Pancreas (tissue), 10 donors: Measurements from ENCODE around the gene RBMS1. TPM values are rescaled to one million over a fixed set of nuclear protein-coding genes. Genes with fewer than 3 reads are reported as not detected.
A peak's percentile ranks its signal among the peaks of the same experiment; 100 is the strongest.

Source experiments
- ATAC-seq, 4 donors: fragments of 200-7000 bp; cut with Tn5 transposase; one replicate each; pipeline versions ENCODE4 v1.8.0 to v1.9.1; 2020; ENCODE audit warnings: mild to moderate bottlenecking in 4 of 4, moderate library complexity in 4 of 4
- DNase-seq, 6 donors: peaks; one replicate each; pipeline ENCODE4 v3.0.0-alpha.2; 2020
- FAIRE-seq: peaks from 2 replicates; lab custom pipeline; 2012; peaks lifted over from hg19 to GRCh38; lab: Jason Lieb, UNC
- H3K27ac ChIP-seq, 4 donors: fragments of 200-600 bp; sonication (generic); 1 replicate in 3 of 4; 2 replicates in 1 of 4; pipeline versions ENCODE4 v1.5.0 to v1.8.0; 2020
- H3K27me3 ChIP-seq, 4 donors: fragments of 200-600 bp; one replicate each; pipeline ENCODE4 v1.8.0; 2021
- H3K36me3 ChIP-seq, 3 donors: fragments of 200-600 bp; sonication (generic) in 1 of 3; one replicate each; pipeline versions ENCODE4 v1.5.0 to v1.8.0; 2020 to 2021
- H3K4me1 ChIP-seq, 3 donors: fragments of 200-600 bp; one replicate each; pipeline ENCODE4 v1.8.0; 2021
- H3K4me3 ChIP-seq, 4 donors: fragments of 200-600 bp; sonication (generic) in 2 of 4; one replicate each; pipeline versions ENCODE4 v1.5.0 to v1.8.0; 2020 to 2021
- H3K9me3 ChIP-seq, 4 donors: fragments of 200-600 bp; one replicate each; pipeline ENCODE4 v1.8.0; 2021
- WGBS, 2 donors: extraction: QIAGEN DNeasy Blood & Tissue Kit; methylation state at CpG; one replicate each; pipeline ENCODE4 v1.1.7; 2013; 5-methylcytosine and 5-hydroxymethylcytosine counted together
- intact Hi-C, 3 donors: fragments of 100-400 bp; cut with DNase I; formaldehyde crosslinking; loops; one replicate each; pipeline versions ENCODE4 v1.11.1 to v1.14.2; 2022
- polyA plus RNA-seq, 2 donors: library from polyadenylated mRNA; stranded (reverse); fragments of 200-250 nt; gene quantifications; one replicate each; pipeline ENCODE4 v1.2.3, GENCODE V29; 2013
- total RNA-seq, 6 donors: library from RNA; stranded (reverse); fragmentation: NEBNext Ultra II Directional in 4 of 6; extraction: Animal tissue kit (Norgen Biotek cat#: 25700) in 4 of 6; gene quantifications; one replicate each; pipeline versions ENCODE4 v1.2.1 to v1.2.4, GENCODE V29; 2021 to 2023
- TF ChIP-seq, protein P1 (sequence below), 4 donors: fragments of 200-600 bp; sonication (generic) in 3 of 4; IDR thresholded peaks; one replicate each; pipeline versions ENCODE4 v1.5.0 to v1.8.0; 2021; ENCODE audit warnings: antibody characterized with exemption in 4 of 4
- donor health status: healthy with polysubstance abuse.
- donor health status: DM: no; HTN: no; CAD: no; lungs with moderate emphysema.
- donor health status: DM: no; HTN: no; CAD: no.
- donor health status: control.
- donor health status: control.
- donor health status: Bipolar disorder and iron deficiency.
- donor health status: DM: yes; HTN: yes; CAD: no.
- donor health status: DM: no; HTN: no; CAD: no.
- donor health status: DM: no; HTN: no; CAD: no.
- donor health status: DM: yes; HTN: yes; CAD: no.

RBMS1 gene
- total and polyA plus RNA-seq, 8 donors: 6.3 to 26.1 (median 8.7) TPM

DNA sequence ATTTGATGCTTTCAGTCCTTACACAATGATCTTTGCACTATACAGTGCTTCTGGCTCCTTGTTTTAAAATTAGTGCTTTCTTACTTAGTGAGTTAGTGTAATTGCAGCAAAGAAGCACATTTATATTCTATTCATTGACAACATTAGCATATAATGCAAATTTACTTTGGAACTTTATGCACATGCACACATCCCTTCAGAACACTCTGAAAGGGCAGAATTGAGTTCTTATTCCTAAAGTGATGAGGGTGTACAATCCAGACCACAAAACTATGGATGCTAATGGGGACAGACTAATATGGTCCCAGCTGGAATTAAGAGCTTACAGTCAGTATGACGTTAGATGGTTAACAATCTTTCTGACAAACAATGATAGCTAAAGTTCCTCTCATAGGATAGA is 127.1 kb downstream of the RBMS1 start:
- H3K4me1 ChIP-seq: peaks cover 7 to 46% (median 27%) of the 10 kb centered on the region in 3 donors
- no peak overlapping the region for H3K4me3 ChIP-seq
- H3K36me3 ChIP-seq: no peaks in the 10 kb centered on the region
- H3K27ac ChIP-seq: no peak overlapping the region
- 86 to 91% methylated on average over 1 of the region's 1 CpG for WGBS, 2 donors
- no peak for DNase-seq
- H3K27me3 ChIP-seq: no peaks in the 10 kb centered on the region
- ATAC-seq: no peak
- intact Hi-C loops: no loop called here
- no peak for FAIRE-seq
- TF ChIP-seq, protein P1, sequence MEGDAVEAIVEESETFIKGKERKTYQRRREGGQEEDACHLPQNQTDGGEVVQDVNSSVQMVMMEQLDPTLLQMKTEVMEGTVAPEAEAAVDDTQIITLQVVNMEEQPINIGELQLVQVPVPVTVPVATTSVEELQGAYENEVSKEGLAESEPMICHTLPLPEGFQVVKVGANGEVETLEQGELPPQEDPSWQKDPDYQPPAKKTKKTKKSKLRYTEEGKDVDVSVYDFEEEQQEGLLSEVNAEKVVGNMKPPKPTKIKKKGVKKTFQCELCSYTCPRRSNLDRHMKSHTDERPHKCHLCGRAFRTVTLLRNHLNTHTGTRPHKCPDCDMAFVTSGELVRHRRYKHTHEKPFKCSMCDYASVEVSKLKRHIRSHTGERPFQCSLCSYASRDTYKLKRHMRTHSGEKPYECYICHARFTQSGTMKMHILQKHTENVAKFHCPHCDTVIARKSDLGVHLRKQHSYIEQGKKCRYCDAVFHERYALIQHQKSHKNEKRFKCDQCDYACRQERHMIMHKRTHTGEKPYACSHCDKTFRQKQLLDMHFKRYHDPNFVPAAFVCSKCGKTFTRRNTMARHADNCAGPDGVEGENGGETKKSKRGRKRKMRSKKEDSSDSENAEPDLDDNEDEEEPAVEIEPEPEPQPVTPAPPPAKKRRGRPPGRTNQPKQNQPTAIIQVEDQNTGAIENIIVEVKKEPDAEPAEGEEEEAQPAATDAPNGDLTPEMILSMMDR (IDR thresholded peaks at IDR 0.05): no peak
- H3K9me3 ChIP-seq: no peaks in the 10 kb centered on the region

DNA sequence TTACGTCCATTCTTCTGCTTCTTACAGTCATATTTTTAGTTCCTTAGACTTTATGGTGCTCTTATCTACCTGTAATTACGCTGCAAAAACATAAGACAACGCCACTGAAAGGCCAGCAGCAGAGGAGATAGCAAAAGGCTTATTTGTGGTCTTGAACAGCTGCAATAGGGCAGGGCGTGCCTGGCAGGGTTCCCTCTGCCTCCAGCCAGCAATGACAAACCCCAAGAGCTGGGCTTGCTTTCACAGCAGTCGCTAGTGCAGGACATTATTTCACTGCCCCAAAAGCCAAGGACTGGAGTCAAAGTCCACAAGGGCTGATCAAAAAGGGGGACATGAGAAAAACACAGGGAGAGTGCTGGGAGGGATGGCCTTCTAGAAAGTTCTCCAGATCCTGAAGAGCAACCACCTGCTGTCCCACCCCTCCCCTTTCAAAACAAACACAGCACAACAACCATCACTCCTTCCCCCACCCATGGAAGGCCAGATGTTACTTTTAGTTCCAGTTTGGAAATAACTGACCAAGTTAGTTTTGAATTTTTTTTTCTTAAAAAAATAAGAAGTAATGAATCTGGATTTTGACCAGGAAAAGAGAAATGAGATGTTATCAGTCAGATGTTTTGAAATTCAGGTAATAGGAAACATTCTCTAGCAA is 127.8 kb downstream of the RBMS1 start:
- intact Hi-C loops: no loop called here
- WGBS, 2 donors: 51 to 60% methylated on average over 5 of the region's 5 CpGs
- Histone ChIP-seq H3K4me1 (peaks cover 7 to 43% (median 22%) of the 10 kb centered on the region in 3 donors), H3K27ac (no peak overlapping the region), H3K4me3 (no peak overlapping the region), H3K36me3 (no peaks in the 10 kb centered on the region), H3K9me3 (no peaks in the 10 kb centered on the region), H3K27me3 (no peaks in the 10 kb centered on the region)
- ATAC-seq (peak in 3 of 4 donors; percentile 32 to 52 (median 39)), FAIRE-seq (no peak), DNase-seq (peak in 2 of 6 donors; percentile 19 to 37)
- TF ChIP-seq, protein P1 (IDR thresholded peaks at IDR 0.05): no peak

DNA sequence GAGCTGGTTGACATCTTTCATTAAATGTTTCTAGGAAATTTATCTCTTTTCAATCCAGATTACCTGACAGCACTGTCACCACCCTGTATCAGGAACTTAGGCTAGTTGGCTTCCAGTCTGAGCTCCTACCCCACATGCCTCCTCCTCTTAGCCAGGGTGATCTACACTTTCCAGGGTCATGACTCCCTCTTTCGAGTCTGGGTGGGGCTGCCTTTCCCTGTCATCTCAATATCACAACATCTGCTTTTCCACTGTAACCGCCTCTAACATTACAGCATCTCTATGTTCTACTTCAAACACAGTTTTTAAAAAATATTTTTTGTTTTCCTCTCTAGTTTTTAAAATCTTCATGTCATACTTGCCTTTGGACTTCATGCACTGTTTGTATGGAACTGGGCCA is 129.2 kb downstream of the RBMS1 start:
- H3K27ac ChIP-seq: no peak overlapping the region
- ATAC-seq (no peak), DNase-seq (no peak), FAIRE-seq (no peak)
- no peaks in the 10 kb centered on the region for H3K9me3 ChIP-seq
- no peaks in the 10 kb centered on the region for H3K27me3 ChIP-seq
- no peak overlapping the region for H3K4me3 ChIP-seq
- intact Hi-C loops: no loop called here
- H3K4me1 ChIP-seq: peaks cover 7 to 38% (median 19%) of the 10 kb centered on the region in 3 donors
- 89 to 94% methylated on average over 2 of the region's 2 CpGs for WGBS, 2 donors
- TF ChIP-seq, protein P1 (IDR thresholded peaks at IDR 0.05): no peak
- no peaks in the 10 kb centered on the region for H3K36me3 ChIP-seq

DNA sequence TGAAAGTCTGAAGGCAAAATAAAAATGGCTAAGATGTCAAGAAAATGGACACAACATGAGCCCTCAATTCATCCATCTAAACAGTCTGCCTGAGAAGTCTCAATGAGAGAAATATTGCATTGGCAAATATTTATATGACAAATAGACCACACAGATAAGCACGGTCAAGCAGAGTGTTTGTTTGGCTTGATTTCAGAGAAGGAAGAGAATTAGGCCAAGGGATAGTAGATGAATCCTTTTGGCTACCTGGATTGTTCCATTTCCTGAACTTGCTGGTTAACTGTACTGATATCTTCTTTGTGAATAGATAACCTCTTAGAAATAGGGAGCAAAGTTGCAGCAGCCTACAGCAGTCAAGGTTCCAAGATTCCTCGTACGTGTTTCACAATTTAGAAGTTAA is 129.6 kb downstream of the RBMS1 start:
- Histone ChIP-seq H3K36me3 (no peaks in the 10 kb centered on the region), H3K4me1 (peaks cover 7 to 34% (median 15%) of the 10 kb centered on the region in 3 donors), H3K27me3 (no peaks in the 10 kb centered on the region), H3K9me3 (no peaks in the 10 kb centered on the region), H3K4me3 (no peak overlapping the region), H3K27ac (no peak overlapping the region)
- intact Hi-C loops: no loop called here
- TF ChIP-seq, protein P1 (IDR thresholded peaks at IDR 0.05): no peak
- 30 to 35% methylated on average over 3 of the region's 3 CpGs for WGBS, 2 donors
- peak in 1 of 4 donors; percentile 29 for ATAC-seq
- FAIRE-seq: no peak
- DNase-seq: no peak

DNA sequence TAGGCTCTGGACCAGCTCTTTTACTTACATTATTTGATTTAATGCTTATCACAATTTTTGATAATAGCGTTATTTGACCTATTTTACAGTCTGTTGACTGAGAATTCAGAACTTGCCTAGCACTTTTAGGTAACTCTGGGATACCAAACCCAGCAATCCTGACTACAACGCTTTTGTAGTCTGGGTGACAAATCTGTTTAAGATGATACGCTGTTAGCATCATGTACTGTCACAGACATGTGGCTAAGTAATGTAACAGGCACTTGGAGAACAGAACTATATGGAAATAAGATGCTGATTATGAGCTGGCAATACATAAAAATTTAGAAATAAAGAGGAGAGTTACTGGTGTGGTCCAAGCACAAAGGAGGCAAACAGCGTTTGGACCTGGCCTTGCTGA is 130.6 kb downstream of the RBMS1 start:
- Histone ChIP-seq H3K4me3 (no peak overlapping the region), H3K9me3 (no peaks in the 10 kb centered on the region), H3K36me3 (no peaks in the 10 kb centered on the region), H3K4me1 (peaks cover 7 to 30% (median 13%) of the 10 kb centered on the region in 3 donors), H3K27me3 (no peaks in the 10 kb centered on the region), H3K27ac (no peak overlapping the region)
- intact Hi-C loops: no loop called here
- ATAC-seq (no peak), FAIRE-seq (no peak), DNase-seq (no peak)
- WGBS, 2 donors: 72 to 79% methylated on average over 4 of the region's 4 CpGs
- TF ChIP-seq, protein P1 (IDR thresholded peaks at IDR 0.05): no peak
